ENCODE data around the gene ZFP36L1.

ZFP36L1 gene

DNA sequence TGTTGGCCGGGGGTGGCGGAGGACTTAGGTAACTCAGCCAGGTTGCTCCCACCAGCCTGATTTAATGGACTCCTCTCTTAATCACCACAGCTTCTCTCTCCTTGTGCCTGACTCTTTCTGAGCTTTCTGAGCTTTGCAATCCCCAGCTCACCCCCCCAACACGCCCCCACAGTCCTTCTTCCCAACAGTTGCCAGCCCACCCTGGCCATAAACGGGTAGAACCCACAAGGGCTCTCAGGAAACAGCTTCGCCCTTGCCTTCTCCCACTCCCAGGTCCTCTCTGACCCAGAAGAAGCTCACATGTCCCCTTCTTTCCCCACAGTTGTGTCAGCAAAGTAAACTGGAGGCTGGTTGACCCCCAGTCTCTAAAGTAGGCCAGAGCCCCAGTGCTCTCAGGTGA lies 32.9 kb downstream of the ZFP36L1 start:
- no peak for DNase-seq

DNA sequence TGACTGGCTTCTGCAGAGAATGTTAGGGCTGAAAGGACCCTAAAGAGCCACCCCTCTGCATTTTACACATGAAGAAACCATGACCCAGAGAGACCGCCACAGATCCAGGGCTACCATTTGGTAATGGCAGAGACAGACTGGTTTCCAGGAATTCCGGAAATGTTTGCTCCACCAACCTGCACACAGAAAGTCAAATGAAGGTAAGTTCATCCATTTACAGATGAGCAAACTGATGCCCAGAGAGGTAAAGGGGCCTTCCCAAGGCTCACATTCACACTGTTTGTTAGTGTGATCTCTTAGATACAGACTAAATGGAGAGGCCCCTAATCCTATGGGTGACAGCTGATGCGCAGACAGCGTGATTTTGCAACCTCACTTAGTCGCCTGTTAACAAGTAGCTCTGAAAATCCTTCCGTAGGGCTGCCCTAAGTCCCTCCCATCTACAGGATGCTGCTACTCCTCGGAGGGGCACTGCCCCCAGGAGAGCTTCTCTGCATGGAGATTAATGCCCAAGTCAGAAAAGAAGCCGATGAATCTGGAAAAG lies 33.8 kb downstream of the ZFP36L1 start:
- DNase-seq, result no peak

- no peak for DNase-seq
Measured at GRCh38 chr14:68758301-68758700, 34.6 kb downstream of the ZFP36L1 start.

DNA sequence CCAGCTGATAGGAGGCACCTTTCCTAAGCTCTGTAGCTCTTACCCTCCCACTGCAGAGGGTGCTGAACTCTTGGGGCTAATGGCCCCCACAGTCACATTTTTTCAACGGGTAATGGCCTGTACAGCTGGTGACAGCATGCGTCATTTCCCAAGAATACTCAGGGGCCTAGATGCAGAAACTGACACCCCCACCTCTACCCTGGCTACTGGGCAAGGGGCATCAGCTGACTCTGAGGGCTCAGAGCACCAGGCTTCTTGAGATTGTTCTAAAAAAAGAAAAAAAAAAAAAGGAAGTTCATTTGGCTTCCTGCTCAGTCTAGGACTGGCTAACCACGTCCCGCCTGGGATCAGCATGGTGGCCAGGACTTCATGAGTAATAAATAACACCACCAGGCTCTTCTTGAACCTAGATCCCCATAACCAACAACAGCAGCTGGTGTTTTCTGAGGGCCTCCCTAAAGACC lies 35.2 kb downstream of the ZFP36L1 start:
- DNase-seq, result no peak

DNA sequence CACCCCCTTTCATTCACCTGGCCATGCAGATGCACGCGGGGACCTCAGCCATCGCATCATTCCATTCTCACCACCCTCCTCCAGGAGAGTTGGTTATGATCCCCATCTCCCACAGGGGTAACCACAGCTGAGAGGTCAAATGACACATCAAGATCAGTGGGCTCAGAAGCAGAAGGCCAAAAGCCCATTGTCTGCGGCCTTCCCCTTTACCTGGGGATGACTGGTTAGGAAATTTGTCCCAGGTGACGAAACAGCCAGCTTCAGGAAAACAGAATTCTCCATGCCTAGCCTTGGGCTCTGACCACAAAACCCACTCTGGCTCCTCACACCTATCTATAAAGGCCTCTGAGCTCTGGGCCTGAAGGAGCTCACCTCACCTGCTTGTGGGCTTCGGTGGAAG lies 36.1 kb downstream of the ZFP36L1 start:
- no peak for DNase-seq

- DNase-seq, result no peak
Measured at GRCh38 chr14:68756000-68756481, 36.8 kb downstream of the ZFP36L1 start.

- no peak for DNase-seq
Measured at GRCh38 chr14:68755016-68755353, 37.9 kb downstream of the ZFP36L1 start.

DNA sequence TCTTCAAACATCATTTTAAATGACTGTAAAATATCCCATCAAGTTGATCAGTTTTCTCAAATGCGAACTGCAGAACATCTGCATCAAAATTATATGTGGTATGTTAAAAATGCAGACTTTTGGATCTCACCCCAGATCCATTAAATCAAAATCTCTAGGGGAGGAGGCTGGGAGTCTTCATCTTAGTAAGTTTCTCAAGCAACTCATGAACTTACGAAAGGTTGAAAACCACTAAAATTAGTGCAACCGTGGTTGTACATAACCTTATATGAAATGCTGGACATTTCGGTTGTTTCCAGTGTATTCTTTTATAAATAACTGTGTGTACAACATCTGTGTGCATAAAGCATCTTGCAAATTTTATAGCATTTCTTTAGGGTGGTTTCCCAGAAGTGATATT lies 39.2 kb downstream of the ZFP36L1 start:
- peak; percentile 20 for DNase-seq

GRCh38 chr14:68752271-68753006 lies 40.4 kb downstream of the ZFP36L1 start:
- no peak for DNase-seq

DNA sequence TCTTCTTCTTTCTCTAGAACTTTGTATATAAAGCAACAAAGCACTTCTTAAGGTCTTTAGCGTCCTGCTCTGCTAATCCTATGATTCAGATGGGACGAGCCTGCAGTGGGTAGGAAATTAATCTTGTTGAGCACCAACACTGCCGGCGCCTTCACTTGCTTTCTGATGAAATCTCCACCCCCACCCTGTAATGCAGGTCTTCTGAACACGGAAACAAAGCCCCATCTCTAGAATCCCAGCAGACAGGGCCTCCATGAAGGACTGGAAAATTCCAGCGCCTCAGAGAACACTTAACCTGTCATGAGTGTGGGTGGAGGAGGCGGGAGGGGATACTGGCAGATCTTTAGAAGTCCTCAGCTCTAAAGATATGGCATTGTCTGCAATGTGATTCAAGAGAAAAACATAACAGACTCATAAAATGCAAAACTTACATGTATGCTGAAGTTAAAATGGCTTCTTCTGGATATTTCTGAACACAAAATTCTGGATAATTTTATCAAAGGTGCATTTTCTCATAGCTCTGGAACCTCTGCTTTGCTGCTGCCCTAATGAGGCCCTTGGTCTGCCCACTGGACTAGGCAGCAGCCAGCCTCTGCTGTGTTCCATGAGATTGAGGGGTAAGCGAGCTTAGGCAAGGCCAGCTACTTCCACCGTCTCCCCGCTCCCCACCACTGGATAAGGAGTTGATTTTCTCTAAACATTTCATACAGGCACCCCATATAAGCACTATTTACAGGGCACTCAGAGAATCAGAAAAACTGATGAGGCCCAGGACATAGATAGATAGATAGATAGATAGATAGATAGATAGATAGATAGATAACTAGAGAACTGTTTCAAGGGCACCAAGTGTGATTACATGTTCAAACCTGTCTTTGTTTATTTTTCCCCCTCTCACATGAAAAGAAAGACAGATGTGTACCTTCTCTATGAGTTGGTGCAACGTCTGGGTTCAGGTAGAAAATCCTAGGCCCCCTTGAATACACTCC lies 43.1 kb downstream of the ZFP36L1 start:
- no peak for DNase-seq

- DNase-seq, result no peak
Measured at GRCh38 chr14:68748691-68749090, 44.2 kb downstream of the ZFP36L1 start.

- no peak for DNase-seq
Measured at GRCh38 chr14:68748260-68748659, 44.6 kb downstream of the ZFP36L1 start.

- no peak for DNase-seq
Measured at GRCh38 chr14:68747393-68747792, 45.5 kb downstream of the ZFP36L1 start.

GRCh38 chr14:68744613-68745012 lies 48.3 kb downstream of the ZFP36L1 start:
- DNase-seq, result no peak

GRCh38 chr14:68741839-68742470 lies 50.9 kb downstream of the ZFP36L1 start:
- no peak for DNase-seq

DNA sequence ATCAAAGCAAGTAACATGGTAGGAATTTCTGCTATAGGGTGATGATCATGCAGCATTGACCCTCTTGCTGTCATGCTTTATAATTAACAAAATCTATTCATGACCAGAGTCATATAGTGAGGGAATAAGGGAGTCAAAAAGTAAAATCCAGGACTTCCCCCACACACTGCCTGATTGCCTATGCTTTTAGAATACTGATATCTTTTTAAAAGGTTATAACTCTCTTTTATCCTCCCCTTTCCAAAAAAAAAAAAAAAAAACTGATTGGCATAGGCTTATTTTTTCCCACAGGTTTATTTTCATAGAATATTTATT lies 51.4 kb downstream of the ZFP36L1 start:
- no peak for DNase-seq

- no peak for DNase-seq
Measured at GRCh38 chr14:68740788-68741476, 51.9 kb downstream of the ZFP36L1 start.

DNA sequence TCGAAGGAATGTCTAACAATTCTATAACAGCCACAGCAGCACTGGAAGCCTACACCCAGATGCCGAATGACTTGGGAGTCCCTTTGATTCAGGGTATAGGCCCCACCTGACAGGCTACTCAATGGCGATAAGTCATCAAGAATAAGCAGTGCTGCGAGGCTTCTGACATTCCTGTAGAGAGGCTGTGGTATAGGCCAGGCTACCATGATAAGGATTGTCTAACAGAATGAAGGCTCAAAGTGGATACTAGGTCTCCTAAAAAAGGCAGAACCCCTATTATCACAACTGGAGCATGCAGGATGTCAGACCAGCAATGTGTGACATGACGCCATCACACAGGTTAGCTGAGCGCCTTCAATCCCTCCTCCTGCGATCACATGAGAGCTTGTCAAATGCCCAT lies 53.2 kb downstream of the ZFP36L1 start:
- DNase-seq, result no peak

GRCh38 chr14:68738559-68738958 lies 54.3 kb downstream of the ZFP36L1 start:
- no peak for DNase-seq

Measured in EL (cell line).